HG02678 (cell line): ENCODE measurements around the gene COX7A2L.
"Not testable (repeated sequence)": the region's sequence is repeated elsewhere in the genome, so short reads cannot be mapped to it uniquely, and the experiment has no call there.

Source experiments
- ATAC-seq: cut with Tn5 transposase; IDR thresholded peaks from one replicate; pipeline ENCODE4 v1.9.1; 2021; ENCODE audit warnings: mild to moderate bottlenecking, moderate library complexity; ENCODE audit not compliant: unreplicated experiment

Gene COX7A2L

GRCh38 chr2:42360890-42361727 is at the start of gene COX7A2L:
TSS of gene COX7A2L (minus strand) at chr2:42361217. CDS start at chr2:42361161, 56 bp downstream.
- peak; percentile 91 for ATAC-seq

- ATAC-seq = no peak
Observed at GRCh38 chr2:42408009-42408408, 47.0 kb upstream of the COX7A2L start.

- no peak for ATAC-seq
Observed at GRCh38 chr2:42407476-42407875, 46.5 kb upstream of the COX7A2L start.

- ATAC-seq = no peak
Observed at GRCh38 chr2:42404676-42405075, 43.7 kb upstream of the COX7A2L start.

- no peak for ATAC-seq
Observed at GRCh38 chr2:42401773-42402172, 40.8 kb upstream of the COX7A2L start.

GRCh38 chr2:42398052-42398451 is 37.0 kb upstream of the COX7A2L start:
- ATAC-seq = not testable (repeated sequence)

GRCh38 chr2:42393320-42393719 is 32.3 kb upstream of the COX7A2L start:
- ATAC-seq = not testable (repeated sequence)

GRCh38 chr2:42392191-42392590 is 31.2 kb upstream of the COX7A2L start:
- ATAC-seq = no peak

GRCh38 chr2:42390401-42390969 is 29.5 kb upstream of the COX7A2L start:
- ATAC-seq = no peak

GRCh38 chr2:42386682-42387081 is 25.7 kb upstream of the COX7A2L start:
- ATAC-seq = no peak

- ATAC-seq = no peak
Observed at GRCh38 chr2:42385225-42385624, 24.2 kb upstream of the COX7A2L start.

- no peak for ATAC-seq
Observed at GRCh38 chr2:42383855-42384530, 23.0 kb upstream of the COX7A2L start.

GRCh38 chr2:42382144-42382543 is 21.1 kb upstream of the COX7A2L start:
- ATAC-seq = no peak

GRCh38 chr2:42380026-42380425 is 19.0 kb upstream of the COX7A2L start:
- not testable (repeated sequence) for ATAC-seq

GRCh38 chr2:42378415-42378814 is 17.4 kb upstream of the COX7A2L start:
- ATAC-seq = no peak

- ATAC-seq = no peak
Observed at GRCh38 chr2:42376758-42377157, 15.7 kb upstream of the COX7A2L start.

GRCh38 chr2:42372474-42373200 is 11.6 kb upstream of the COX7A2L start:
- no peak for ATAC-seq

GRCh38 chr2:42371611-42372473 is 10.8 kb upstream of the COX7A2L start:
- no peak for ATAC-seq

- ATAC-seq = no peak
Observed at GRCh38 chr2:42369532-42370229, 8.7 kb upstream of the COX7A2L start.
